HPDE6-E6E7 (cell line): ENCODE measurements around the gene EPC2.

Experiments
- DNase-seq: peaks from one replicate; pipeline ENCODE4 v3.0.0; 2011; ENCODE audit warnings: missing footprints; ENCODE audit errors: extremely low spot score

Gene EPC2, protein sequence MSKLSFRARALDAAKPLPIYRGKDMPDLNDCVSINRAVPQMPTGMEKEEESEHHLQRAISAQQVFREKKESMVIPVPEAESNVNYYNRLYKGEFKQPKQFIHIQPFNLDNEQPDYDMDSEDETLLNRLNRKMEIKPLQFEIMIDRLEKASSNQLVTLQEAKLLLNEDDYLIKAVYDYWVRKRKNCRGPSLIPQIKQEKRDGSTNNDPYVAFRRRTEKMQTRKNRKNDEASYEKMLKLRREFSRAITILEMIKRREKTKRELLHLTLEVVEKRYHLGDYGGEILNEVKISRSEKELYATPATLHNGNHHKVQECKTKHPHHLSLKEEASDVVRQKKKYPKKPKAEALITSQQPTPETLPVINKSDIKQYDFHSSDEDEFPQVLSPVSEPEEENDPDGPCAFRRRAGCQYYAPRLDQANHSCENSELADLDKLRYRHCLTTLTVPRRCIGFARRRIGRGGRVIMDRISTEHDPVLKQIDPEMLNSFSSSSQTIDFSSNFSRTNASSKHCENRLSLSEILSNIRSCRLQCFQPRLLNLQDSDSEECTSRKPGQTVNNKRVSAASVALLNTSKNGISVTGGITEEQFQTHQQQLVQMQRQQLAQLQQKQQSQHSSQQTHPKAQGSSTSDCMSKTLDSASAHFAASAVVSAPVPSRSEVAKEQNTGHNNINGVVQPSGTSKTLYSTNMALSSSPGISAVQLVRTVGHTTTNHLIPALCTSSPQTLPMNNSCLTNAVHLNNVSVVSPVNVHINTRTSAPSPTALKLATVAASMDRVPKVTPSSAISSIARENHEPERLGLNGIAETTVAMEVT

DNA sequence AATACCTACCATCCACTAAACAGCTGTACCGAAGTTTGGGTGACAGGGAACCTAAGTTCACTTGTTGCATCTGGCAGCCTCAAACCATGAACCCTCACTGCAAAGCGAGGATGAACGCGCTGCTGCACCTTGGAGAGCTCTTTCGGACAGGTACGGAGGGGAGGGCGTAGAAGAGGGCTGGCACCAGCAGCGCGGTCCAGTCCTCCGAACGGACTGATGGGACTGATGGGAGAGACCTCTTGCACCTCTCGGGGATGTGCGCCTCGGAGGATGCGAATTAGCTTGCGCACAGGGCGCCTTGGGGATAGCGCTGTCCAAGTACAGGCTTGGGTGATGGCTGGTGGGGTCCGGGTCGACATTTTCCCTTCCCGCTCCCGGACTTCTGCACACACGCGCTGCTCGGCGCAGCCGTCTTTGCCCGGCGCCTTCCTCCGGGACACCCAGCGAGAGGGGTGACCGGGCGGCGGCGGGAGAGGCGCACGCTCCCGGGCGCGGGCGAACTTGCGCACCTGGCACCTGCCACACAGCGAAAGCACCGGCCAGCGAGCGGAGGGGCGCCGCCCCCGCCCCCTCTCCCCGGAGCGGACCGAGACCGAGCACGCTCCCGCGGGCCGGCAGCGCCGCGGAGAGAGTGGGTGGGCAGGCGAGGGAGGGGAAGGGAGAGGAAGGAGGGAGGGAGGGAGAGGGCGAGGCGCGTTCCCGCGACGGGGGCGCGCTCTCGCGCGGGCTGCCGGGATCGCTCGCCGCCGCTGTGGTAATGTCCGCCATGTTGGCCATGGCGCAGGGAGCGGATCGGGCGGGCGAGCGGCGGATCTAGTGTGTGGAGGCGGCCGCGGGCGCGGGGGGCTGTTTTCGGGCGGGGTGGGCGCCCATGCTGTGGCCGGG, at the start of gene EPC2:
EPC2 (plus strand) TSS at position 754 of the 885 bp plus-strand sequence. CDS start 267 bp downstream, outside the sequence.
- DNase-seq, result peak; percentile 49

GRCh38 chr2:148596018-148596417, 48.5 kb upstream of the EPC2 start:
- no peak for DNase-seq

- DNase-seq, result no peak
These were observed 45.2 kb upstream of the EPC2 start for GRCh38 chr2:148599109-148599991.

- DNase-seq, result no peak
These were observed 41.5 kb upstream of the EPC2 start for GRCh38 chr2:148602885-148603561.

DNA sequence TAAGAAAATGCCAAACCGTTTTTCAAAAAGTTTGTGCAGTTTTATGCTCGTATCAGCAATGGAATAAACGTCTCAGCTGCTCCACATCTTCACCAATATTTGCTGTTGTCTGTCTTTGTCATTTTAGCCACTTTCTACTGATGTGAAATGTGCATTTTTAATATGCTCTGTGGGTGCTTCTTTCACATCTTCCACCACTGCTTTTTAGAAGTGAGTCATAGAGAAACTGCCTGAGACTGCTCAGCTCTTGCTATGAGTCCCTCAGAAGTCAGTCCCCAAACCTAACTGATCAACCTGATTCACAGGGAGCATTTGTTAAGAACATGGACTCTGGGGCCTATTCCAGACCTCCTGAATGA, 41.0 kb upstream of the EPC2 start:
- DNase-seq, result no peak

DNA sequence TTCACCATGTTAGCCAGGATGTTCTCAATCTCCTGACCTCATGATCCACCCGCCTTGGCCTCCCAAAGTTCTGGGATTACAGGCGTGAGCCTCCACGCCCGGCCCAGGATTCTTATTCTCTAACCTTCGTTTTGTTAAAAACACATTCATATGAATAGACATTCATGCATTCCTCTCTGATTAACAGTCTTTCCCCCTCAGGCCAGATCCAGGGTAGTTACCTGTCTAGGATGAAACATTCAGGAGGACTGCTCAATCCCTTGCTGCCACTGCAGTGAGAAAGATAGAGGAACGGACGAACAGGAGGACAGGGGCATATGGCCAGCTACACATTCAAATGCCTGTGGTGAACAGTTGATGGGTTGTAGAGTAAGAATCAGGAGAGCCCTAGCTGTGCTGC, 39.6 kb upstream of the EPC2 start:
- DNase-seq, result no peak

GRCh38 chr2:148607566-148607965, 37.0 kb upstream of the EPC2 start:
- no peak for DNase-seq

DNA sequence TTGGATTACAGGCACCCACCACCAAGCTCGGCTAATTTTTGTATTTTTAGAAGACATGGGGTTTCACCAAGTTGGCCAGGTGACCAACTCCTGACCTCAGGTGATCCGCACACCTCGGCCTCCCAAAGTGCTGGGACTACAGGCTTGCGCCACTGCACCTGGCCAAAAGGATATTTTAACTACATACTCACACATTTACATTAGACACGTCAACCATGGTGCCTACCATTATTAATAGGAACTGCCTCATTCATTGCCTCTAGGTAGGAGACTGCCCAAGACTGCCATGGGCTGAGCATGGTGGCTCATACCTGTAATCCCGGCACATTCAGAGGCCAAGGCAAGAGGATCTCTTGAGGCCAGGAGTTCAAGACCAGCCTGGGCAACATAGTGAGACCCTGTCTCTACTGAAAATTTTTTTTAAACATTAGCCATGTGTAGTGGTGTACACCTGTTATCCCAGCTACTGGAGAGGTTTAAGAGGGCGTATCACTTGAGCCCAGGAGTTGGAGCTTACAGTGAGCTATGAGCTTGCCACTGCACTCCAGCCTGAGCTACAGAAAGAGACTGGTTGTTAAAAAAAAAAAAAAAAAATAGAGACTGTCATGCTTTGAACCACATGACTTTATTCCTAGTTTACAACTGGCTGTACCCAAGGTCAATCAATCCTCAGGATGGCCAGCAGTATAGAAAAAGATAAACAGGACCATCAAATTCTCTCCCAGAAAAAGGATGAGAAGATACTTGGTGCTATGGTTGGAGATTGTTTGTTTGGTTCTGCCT, 31.1 kb upstream of the EPC2 start:
- no peak for DNase-seq

GRCh38 chr2:148614014-148614321, 30.6 kb upstream of the EPC2 start:
- no peak for DNase-seq

GRCh38 chr2:148614322-148615049, 30.1 kb upstream of the EPC2 start:
- DNase-seq, result peak; percentile 41

GRCh38 chr2:148615381-148615841, 29.1 kb upstream of the EPC2 start:
- DNase-seq, result no peak

- DNase-seq, result no peak
These were observed 27.9 kb upstream of the EPC2 start for GRCh38 chr2:148616662-148617061.

DNA sequence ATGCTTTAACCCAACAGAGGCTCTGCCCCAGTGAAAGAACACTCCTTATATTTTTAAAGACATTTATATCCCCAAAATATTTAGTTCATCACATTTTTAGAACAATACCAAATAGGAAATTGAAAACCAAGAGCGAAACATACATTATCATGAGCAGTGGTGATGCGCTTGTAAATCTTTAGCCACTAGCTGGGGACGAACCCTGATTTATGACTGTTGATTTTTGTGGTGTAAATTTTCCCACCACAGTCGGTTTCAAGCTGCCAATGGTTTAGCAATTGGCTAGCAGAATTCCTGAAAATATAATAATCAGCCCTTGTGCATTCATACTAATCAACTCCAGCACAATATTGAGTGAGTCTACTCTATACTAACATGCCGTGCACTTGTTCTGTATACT, 27.3 kb upstream of the EPC2 start:
- no peak for DNase-seq

GRCh38 chr2:148619560-148620195, 24.9 kb upstream of the EPC2 start:
- no peak for DNase-seq

DNA sequence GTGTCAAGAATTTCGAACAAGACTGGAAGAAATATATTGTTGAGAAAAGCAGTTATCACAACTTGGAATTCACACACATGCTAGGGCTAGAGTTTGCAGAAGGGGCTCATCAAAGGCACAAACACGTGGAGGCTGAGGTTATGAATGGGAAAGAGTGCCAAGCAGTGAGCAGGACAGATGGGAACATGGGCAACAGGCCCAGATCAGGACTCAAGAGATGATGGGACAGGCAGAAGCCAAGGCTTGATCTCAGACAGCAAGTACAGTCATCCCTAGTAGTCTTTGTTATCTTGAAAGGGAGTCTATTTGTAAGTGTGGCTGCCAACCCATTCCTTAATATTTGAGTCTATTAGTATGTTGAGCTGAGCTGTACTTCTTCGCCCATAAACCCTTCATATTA, 22.2 kb upstream of the EPC2 start:
- no peak for DNase-seq

DNA sequence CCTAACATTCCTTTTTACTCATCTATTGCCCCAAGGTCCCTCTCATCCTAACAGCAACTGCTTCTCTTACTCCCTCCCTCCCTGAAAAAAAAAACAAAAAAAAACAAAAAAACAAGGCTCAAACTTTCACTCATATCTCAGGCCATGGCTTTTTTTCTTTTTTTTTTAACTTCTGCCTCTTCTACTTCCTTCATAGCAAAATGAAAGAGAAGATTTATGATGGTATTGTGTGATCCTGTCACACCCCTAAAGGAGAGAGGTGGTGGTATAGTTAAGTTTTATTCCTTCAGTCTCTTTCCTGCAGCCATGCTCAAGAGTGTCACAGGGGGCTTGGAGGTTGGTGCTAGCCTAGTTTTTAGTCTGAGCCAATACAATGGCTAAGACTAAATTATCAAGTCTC, 21.5 kb upstream of the EPC2 start:
- DNase-seq, result no peak

DNA sequence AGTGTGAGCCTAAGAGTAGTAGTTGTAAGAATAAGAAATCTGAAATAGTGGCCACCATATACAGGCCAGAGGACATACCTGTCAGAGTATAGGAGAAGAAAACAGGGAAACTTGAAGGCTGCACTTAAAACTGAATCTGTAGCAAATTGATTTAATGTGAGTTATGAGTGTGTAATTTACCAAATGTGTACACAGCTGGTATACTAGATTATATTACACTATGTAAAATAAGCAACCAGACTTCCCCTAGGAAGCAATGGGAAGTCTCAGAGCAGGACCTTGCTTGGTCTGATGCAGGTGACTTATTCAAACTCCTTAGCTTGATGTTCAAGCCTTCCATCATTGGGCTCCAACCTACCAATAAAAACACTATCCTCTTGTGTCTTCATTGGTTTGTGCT, 17.3 kb upstream of the EPC2 start:
- DNase-seq, result no peak

GRCh38 chr2:148634749-148635148, 9.8 kb upstream of the EPC2 start:
- no peak for DNase-seq

DNA sequence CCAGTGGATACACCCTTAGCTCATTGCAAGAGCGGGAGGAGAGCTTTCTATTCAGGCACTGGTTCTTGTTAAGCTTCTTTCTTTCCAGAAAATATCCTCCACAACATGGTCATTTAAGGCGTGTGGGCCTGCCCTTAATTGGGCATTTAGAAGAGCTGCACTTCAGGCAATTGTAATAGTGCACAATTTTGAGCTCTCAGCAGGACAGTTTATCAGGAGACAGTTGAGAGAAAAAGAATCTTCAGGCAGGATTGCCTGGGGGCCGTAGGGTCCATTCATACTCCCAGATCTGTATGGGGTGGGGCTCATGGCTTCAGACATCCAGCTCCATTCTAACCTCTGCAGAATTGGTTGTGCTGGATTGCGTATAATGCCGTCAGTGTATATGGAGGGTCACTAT, 6.0 kb upstream of the EPC2 start:
- DNase-seq, result no peak
